GM18951 (cell line): ENCODE results near the gene LRRC37A2.
"Not testable (repeated sequence)": the region's sequence is repeated elsewhere in the genome, so short reads cannot be mapped to it uniquely, and the experiment has no call there.

Experiments used
- in situ Hi-C: fragments of 300-500 bp; cut with MboI; formaldehyde crosslinking; loops from one replicate; pipeline ENCODE4 v1.12.0; 2022; ENCODE audit warnings: low sequenced_read_pairs, mixed read lengths, inconsistent platforms; ENCODE audit not compliant: unreplicated experiment

LRRC37A2 gene

GRCh38 chr17:46590157-46591146 is 78.2 kb downstream of the LRRC37A2 start, which contains the start of gene NSF:
Gene NSF, plus strand, starts transcription at chr17:46590669. Its CDS starts 107 bp downstream, at chr17:46590776.
- in situ Hi-C loops = not testable (repeated sequence)

GRCh38 chr17:46591332-46591731 is 79.1 kb downstream of the LRRC37A2 start:
- in situ Hi-C loops = not testable (repeated sequence)

- in situ Hi-C loops = not testable (repeated sequence)
These were observed 86.2 kb downstream of the LRRC37A2 start for GRCh38 chr17:46598344-46598931.

GRCh38 chr17:46600767-46601166 is 88.5 kb downstream of the LRRC37A2 start:
- in situ Hi-C loops = not testable (repeated sequence)

- in situ Hi-C loops = not testable (repeated sequence)
These were observed 90.9 kb downstream of the LRRC37A2 start for GRCh38 chr17:46603125-46603524.
